Thymus (tissue), 11 donors: ENCODE data around the gene CGB1. TPM values are rescaled to one million over a fixed set of nuclear protein-coding genes. Genes with fewer than 3 reads are reported as not detected.
"Not testable (repeated sequence)": the region's sequence is repeated elsewhere in the genome, so short reads cannot be mapped to it uniquely, and the experiment has no call there.

Source experiments
- DNase-seq, 9 donors: peaks; one replicate each; pipeline ENCODE4 v3.0.0-alpha.2; 2013; ENCODE audit warnings: low spot score in 9 of 9, low read depth in 6 of 9, missing footprints in 1 of 9
- H3K27ac ChIP-seq, 2 donors: one replicate each; pipeline ENCODE4 v1.5.1; 2013; ENCODE audit warnings: control low read depth in 1 of 2, low read depth in 1 of 2, low read length in 1 of 2, mild to moderate bottlenecking in 1 of 2, moderate library complexity in 1 of 2
- H3K27me3 ChIP-seq, 2 donors: one replicate each; pipeline ENCODE4 v1.5.1; 2013; ENCODE audit warnings: low read length in 1 of 2; ENCODE audit not compliant: control insufficient read depth in 2 of 2, insufficient read depth in 1 of 2
- H3K36me3 ChIP-seq, 2 donors: one replicate each; pipeline ENCODE4 v1.5.1; 2013; ENCODE audit warnings: low read length in 1 of 2, mild to moderate bottlenecking in 1 of 2, moderate library complexity in 1 of 2; ENCODE audit not compliant: control insufficient read depth in 2 of 2, insufficient read depth in 2 of 2
- H3K4me1 ChIP-seq, 2 donors: one replicate each; pipeline ENCODE4 v1.5.1; 2013; ENCODE audit warnings: low read length in 2 of 2; ENCODE audit not compliant: control insufficient read depth in 2 of 2, insufficient read depth in 2 of 2
- H3K4me3 ChIP-seq, 2 donors: one replicate each; pipeline ENCODE4 v1.5.1; 2013; ENCODE audit warnings: low read length in 2 of 2, control low read depth in 1 of 2, mild to moderate bottlenecking in 1 of 2
- H3K9me3 ChIP-seq, 2 donors: one replicate each; pipeline ENCODE4 v1.5.1; 2013; ENCODE audit warnings: low read length in 1 of 2, mild to moderate bottlenecking in 1 of 2; ENCODE audit not compliant: control insufficient read depth in 2 of 2, insufficient read depth in 1 of 2
- WGBS: extraction: QIAGEN DNeasy Blood & Tissue Kit; methylation state at CpG from one replicate; pipeline ENCODE4 v1.1.7; 2013; 5-methylcytosine and 5-hydroxymethylcytosine counted together
- polyA plus RNA-seq: library from polyadenylated mRNA; stranded (reverse); fragments of 200-250 nt; gene quantifications from one replicate; pipeline ENCODE4 v1.2.3, GENCODE V29; 2013
- total RNA-seq: library from RNA; stranded (reverse); fragments of 120-200 nt; gene quantifications from one replicate; pipeline ENCODE4 v1.2.4, GENCODE V29; 2013
- donor health status: healthy.

The CGB1 gene
- total and polyA plus RNA-seq, 2 donors, result not detected

- not testable (repeated sequence) for H3K9me3 ChIP-seq, H3K4me3 ChIP-seq, H3K4me1 ChIP-seq, DNase-seq, H3K27ac ChIP-seq, H3K27me3 ChIP-seq, H3K36me3 ChIP-seq
- WGBS, result 84% methylated on average over 3 of the region's 4 CpGs
Observed at GRCh38 chr19:49049834-49050233, 13.1 kb upstream of the CGB1 start.

DNA sequence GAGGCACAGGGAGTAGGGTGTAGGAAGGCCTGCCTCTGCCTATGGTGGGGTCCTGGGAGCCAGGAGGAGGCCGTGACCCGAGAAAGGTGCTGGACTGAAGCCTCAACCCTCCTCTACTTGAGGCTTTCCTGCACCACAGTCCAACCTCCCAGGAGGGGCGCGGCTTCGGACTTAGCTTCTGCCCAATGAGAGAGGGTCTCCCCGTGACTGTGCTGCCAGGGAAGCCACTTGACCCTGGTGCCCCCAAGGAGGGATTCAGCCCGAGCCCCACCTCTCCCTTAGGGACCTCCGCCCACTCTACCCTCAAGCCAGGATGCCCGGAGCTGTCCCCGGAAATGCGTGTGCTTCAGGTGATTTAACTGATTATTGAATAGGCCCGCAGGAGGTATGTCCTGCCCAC is 12.3 kb upstream of the CGB1 start, which contains the start of gene CGB8:
Gene CGB8 (minus strand): TSS at position 101 of the 400 bp plus-strand sequence. CDS start 372 bp downstream, outside the sequence.
- WGBS, result 84% methylated on average over 12 of the region's 12 CpGs
- H3K27me3 ChIP-seq, H3K4me1 ChIP-seq, H3K27ac ChIP-seq, H3K9me3 ChIP-seq, H3K36me3 ChIP-seq, DNase-seq, H3K4me3 ChIP-seq: not testable (repeated sequence)

GRCh38 chr19:49043548-49043947 is 6.9 kb upstream of the CGB1 start, which contains the start of gene CGB5:
Gene CGB5, plus strand, starts transcription at chr19:49043848. Its CDS starts 362 bp downstream, at chr19:49044210.
- 82% methylated on average over 15 of the region's 15 CpGs for WGBS
- not testable (repeated sequence) for H3K27ac ChIP-seq, H3K4me1 ChIP-seq, H3K27me3 ChIP-seq, DNase-seq, H3K36me3 ChIP-seq, H3K4me3 ChIP-seq, H3K9me3 ChIP-seq

- H3K36me3 ChIP-seq, DNase-seq, H3K27me3 ChIP-seq, H3K27ac ChIP-seq, H3K4me1 ChIP-seq, H3K4me3 ChIP-seq, H3K9me3 ChIP-seq: not testable (repeated sequence)
- WGBS, result 97% methylated on average over 4 of the region's 4 CpGs
Observed at GRCh38 chr19:49042666-49043065, 6.0 kb upstream of the CGB1 start.

DNA sequence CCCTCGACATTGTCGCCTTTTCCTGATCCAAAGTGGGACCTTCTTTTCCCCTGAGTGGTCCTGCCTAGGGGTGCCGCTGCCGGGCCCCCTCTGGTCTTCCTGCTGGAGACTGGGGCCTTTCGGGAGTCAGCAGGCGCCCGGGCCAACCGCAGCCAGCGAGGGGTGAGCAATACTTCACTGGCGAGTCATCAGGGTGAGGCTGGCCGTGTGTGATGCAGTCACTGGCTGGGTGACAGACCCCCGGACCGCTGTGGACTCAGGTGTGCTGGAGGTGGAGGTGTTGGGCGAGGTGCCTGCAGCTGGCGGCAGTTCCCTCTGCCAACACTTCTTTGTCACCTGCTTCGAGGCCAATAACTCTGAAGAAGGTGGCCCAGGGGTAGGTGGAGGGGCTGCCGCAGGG is 5.5 kb upstream of the CGB1 start:
- 92% methylated on average over 17 of the region's 17 CpGs for WGBS
- Histone ChIP-seq H3K9me3 (no peaks in the 10 kb centered on the region), H3K27ac (no peak overlapping the region), H3K36me3 (no peaks in the 10 kb centered on the region), H3K4me1 (no peaks in the 10 kb centered on the region), H3K4me3 (no peak overlapping the region), H3K27me3 (no peaks in the 10 kb centered on the region)
- DNase-seq, result no peak

DNA sequence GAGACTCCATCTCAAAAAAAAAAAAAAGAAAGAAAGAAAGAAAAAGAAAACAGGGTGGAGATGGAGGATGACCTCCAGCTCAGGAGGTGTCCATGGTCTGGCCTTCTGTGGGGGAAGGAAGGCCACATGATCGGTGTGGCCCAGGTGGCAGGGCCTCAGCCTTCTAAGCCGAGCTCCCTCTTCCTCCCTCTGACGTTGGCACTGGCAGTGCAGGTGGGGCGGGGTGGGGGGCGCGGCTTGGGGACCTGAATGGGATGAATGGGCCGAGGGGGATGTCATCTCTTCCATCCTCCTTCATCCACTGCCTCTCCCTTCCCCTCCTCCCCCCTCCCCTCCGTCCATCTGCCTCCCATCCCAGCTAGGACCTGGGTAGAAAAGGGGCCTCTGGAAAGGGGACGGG is 3.0 kb upstream of the CGB1 start:
- DNase-seq, H3K4me3 ChIP-seq, H3K27me3 ChIP-seq, H3K36me3 ChIP-seq, H3K9me3 ChIP-seq, H3K4me1 ChIP-seq, H3K27ac ChIP-seq: not testable (repeated sequence)
- 80% methylated on average over 9 of the region's 9 CpGs for WGBS

DNA sequence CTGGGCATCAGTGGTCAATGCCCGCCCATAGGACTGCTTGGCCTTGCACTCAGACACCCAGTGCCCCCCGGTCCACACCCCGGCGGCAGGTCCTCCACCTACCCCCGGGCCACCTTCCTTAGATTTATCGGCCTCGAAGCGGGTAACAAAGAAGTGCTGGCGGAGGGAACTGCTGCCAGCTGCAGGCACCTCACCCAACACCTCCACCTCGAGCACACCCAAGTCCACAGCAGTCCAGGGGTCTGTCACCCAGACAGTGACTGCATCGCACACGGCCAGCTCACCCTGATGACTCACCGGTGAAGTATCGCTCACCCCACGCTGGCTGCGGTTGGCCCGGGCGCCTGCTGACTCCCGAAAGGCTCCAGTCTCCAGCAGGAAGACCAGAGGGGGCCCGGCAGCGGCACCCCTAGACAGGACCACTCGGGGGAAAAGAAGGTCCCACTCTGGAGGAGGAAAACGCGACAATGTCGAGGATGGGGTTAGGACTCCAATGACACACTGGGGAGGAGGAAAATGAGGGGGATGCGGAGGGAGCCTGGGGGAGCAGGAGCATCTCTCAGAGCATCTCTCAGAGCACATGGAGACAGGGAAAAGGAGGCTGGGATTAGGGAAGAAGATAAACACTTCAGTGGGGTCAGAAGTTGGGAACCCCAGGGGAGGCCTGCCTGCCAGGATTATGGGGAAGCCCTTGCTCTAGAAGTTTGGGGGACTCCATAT is 2.0 kb upstream of the CGB1 start:
- not testable (repeated sequence) for H3K27ac ChIP-seq, H3K4me1 ChIP-seq, H3K9me3 ChIP-seq, H3K36me3 ChIP-seq, H3K4me3 ChIP-seq, H3K27me3 ChIP-seq, DNase-seq
- WGBS, result 96% methylated on average over 26 of the region's 26 CpGs

GRCh38 chr19:49038111-49038510 is 1.4 kb upstream of the CGB1 start:
- not testable (repeated sequence) for H3K27me3 ChIP-seq, H3K27ac ChIP-seq, H3K9me3 ChIP-seq, H3K4me3 ChIP-seq, H3K36me3 ChIP-seq, H3K4me1 ChIP-seq, DNase-seq
- 97% methylated on average over 7 of the region's 8 CpGs for WGBS

- not testable (repeated sequence) for DNase-seq, H3K9me3 ChIP-seq, H3K27me3 ChIP-seq, H3K4me1 ChIP-seq, H3K27ac ChIP-seq, H3K4me3 ChIP-seq, H3K36me3 ChIP-seq
- whole genome bisulfite sequencing, result 39% methylated on average over 28 of the region's 28 CpGs
Observed at GRCh38 chr19:49031642-49032301, 4.9 kb downstream of the CGB1 start, which contains the start of gene CGB2. Gene CGB2, plus strand, starts transcription at chr19:49031890. Its CDS starts 206 bp downstream, at chr19:49032096.
